GM12801 (cell line): Measurements from ENCODE around the gene SH3BGR.

Experiments
- TF ChIP-seq, protein P1 (sequence below): IDR thresholded peaks from one replicate; pipeline ENCODE4 v1.5.1; 2011; ENCODE audit warnings: control low read depth; ENCODE audit not compliant: insufficient read length; ENCODE audit errors: extremely low read depth

The SH3BGR gene

DNA sequence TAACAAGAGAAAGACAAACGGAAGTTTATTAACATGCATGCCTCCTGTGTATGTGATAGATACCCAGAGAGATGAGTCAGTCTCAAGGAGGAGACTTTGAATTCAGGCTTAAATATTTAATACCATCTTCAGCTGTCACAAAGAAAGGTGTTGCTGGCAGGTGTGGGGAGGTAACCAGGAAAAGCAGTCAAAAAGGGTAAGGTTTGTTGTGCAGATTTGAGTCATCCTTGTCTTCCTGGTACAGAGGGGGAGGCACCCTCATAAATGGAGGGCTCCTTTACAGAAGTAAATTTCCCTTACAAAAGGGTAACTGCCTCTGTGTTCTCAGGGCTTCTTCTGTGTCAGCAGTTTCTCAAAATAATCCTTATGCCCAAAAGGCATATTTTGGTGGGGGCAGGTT, 85.8 kb downstream of the SH3BGR start:
- TF ChIP-seq, protein P1, sequence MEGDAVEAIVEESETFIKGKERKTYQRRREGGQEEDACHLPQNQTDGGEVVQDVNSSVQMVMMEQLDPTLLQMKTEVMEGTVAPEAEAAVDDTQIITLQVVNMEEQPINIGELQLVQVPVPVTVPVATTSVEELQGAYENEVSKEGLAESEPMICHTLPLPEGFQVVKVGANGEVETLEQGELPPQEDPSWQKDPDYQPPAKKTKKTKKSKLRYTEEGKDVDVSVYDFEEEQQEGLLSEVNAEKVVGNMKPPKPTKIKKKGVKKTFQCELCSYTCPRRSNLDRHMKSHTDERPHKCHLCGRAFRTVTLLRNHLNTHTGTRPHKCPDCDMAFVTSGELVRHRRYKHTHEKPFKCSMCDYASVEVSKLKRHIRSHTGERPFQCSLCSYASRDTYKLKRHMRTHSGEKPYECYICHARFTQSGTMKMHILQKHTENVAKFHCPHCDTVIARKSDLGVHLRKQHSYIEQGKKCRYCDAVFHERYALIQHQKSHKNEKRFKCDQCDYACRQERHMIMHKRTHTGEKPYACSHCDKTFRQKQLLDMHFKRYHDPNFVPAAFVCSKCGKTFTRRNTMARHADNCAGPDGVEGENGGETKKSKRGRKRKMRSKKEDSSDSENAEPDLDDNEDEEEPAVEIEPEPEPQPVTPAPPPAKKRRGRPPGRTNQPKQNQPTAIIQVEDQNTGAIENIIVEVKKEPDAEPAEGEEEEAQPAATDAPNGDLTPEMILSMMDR: no peak

DNA sequence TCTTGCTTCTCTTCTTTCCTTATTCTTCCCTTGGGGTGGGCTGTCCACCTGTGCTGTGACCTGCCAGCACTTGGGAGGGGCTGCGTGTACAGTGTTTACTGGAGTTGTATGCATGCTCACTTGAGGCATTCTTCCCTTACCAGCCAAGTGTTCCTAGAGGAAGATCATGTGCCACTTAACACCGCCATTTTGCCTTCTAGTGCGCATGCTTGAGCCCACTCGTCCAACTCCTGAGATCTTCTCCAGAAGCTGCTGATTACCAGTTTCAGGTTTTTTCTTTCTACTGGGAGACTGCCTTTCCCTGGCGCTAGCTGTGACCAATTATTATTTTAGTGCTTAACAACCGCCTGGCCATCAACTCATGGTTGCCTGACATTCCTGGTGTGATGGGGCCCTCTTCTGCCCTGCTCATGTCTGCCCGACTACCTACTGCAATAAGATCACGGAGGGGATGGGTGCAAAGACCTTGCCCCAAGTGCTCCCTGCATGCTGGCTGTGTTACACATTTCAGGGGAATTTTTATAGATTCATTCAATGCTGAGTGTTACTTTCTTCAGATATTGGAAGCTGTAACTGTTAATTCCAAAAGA, 86.8 kb downstream of the SH3BGR start:
- TF ChIP-seq, protein P1: no peak

DNA sequence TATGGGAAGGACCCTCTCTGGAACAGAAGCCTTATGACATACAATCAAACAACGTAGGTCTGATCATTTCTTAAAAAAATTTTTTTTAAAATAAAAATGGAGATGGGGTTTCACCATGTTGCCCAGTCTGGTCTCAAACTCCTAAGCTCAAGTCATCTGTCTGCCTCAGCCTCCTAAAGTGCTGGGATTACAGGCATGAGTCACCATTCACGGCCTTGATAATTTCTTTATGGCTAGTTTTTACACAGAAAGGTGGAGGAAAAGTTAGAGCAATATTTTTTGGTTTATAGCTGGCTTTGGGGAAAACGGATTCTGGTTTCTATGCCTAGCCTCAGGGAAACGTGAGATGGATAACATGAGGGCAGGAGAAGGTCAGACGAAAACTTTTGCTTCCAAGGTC, 91.0 kb downstream of the SH3BGR start:
- TF ChIP-seq, protein P1: no peak

GRCh38 chr21:39546522-39546921, 94.8 kb downstream of the SH3BGR start:
- TF ChIP-seq, protein P1: no peak

- TF ChIP-seq, protein P1: no peak
Measured at GRCh38 chr21:39552856-39553255, 101.1 kb downstream of the SH3BGR start.

GRCh38 chr21:39553331-39553730, 101.6 kb downstream of the SH3BGR start:
- TF ChIP-seq, protein P1: no peak

DNA sequence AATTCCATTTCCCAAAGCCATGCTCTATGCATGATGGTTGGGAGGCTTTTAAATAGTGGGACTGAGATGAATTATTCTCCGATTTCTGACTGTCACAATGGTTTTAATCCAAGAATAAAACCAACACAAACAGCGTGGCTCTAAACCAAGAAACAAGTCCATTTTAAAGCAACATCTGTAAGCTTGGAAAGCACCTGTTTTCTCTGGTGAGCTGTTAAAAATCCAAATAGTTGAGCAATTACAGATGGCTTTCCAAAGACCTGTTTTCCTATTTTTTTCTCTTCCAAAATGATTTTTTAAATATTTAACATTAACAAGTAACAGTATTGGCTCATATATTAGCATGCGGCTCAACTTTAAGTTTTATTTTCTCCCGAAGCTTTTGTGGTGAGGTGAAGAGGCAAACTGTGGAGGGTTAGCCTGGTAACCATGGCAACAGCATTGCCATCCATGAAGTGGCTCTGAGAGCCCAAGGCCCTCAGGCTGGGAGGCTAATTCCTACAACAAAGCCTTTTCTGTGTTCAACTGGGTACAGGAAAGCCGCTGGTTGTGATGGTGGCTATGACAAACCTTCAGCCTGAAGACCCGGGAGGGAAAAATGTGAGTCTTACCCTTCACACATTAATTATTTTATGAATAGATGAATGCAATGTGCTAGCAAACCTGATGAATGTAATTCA, 104.3 kb downstream of the SH3BGR start:
- TF ChIP-seq, protein P1: no peak
